Skeletal muscle satellite cell (primary cell): Measurements from ENCODE around the gene TIMM22.

ENCODE experiments used
- H3K27me3 ChIP-seq: 2 replicates; pipeline ENCODE4 v1.7.0; 2013; ENCODE audit warnings: low read length; ENCODE audit not compliant: control insufficient read depth, insufficient read depth
- H3K36me3 ChIP-seq: 2 replicates; pipeline ENCODE4 v1.7.0; 2013; ENCODE audit warnings: mild to moderate bottlenecking, control low read depth, low read length; ENCODE audit not compliant: insufficient read depth
- H3K4me1 ChIP-seq: 2 replicates; pipeline ENCODE4 v1.7.0; 2013; ENCODE audit warnings: low read length; ENCODE audit not compliant: control insufficient read depth, insufficient read depth
- H3K4me2 ChIP-seq: 2 replicates; pipeline ENCODE4 v1.7.0; 2013; ENCODE audit warnings: mild to moderate bottlenecking, low read length
- H3K4me3 ChIP-seq: 2 replicates; pipeline ENCODE4 v1.7.0; 2013; ENCODE audit warnings: low read length
- H3K9ac ChIP-seq: 2 replicates; pipeline ENCODE4 v1.7.0; 2013; ENCODE audit warnings: mild to moderate bottlenecking, low read depth, low read length, moderate library complexity
- H3K9me3 ChIP-seq: replicated peaks from 2 replicates; pipeline ENCODE4 v1.7.0; 2013; ENCODE audit warnings: mild to moderate bottlenecking, control low read depth, low read length

TIMM22 gene

GRCh38 chr17:1029196-1029921 is 32.4 kb downstream of the TIMM22 start:
- Histone ChIP-seq H3K9me3 (no peaks in the 10 kb centered on the region), H3K27me3 (no peaks in the 10 kb centered on the region), H3K9ac (peak overlapping the region; percentile 37), H3K36me3 (peaks cover 19% of the 10 kb centered on the region), H3K4me3 (no peak overlapping the region), H3K4me2 (peak overlapping the region; percentile 36), H3K4me1 (peaks cover 27% of the 10 kb centered on the region)

GRCh38 chr17:1029922-1030644 is 33.2 kb downstream of the TIMM22 start:
- Histone ChIP-seq H3K9ac (no peak overlapping the region), H3K4me1 (peaks cover 27% of the 10 kb centered on the region), H3K4me2 (peak overlapping the region; percentile 36), H3K9me3 (no peaks in the 10 kb centered on the region), H3K36me3 (peaks cover 19% of the 10 kb centered on the region), H3K4me3 (no peak overlapping the region), H3K27me3 (no peaks in the 10 kb centered on the region)

GRCh38 chr17:1030684-1031532 is 34.0 kb downstream of the TIMM22 start:
- peaks cover 27% of the 10 kb centered on the region for H3K4me1 ChIP-seq
- no peak overlapping the region for H3K4me3 ChIP-seq
- no peaks in the 10 kb centered on the region for H3K9me3 ChIP-seq
- no peak overlapping the region for H3K4me2 ChIP-seq
- H3K9ac ChIP-seq, result no peak overlapping the region
- no peaks in the 10 kb centered on the region for H3K27me3 ChIP-seq
- peaks cover 15% of the 10 kb centered on the region for H3K36me3 ChIP-seq

- H3K36me3 ChIP-seq, result peaks cover 11% of the 10 kb centered on the region
- no peak overlapping the region for H3K4me3 ChIP-seq
- peaks cover 27% of the 10 kb centered on the region for H3K4me1 ChIP-seq
- H3K27me3 ChIP-seq, result no peaks in the 10 kb centered on the region
- H3K9ac ChIP-seq, result no peak overlapping the region
- no peak overlapping the region for H3K4me2 ChIP-seq
- H3K9me3 ChIP-seq, result no peaks in the 10 kb centered on the region
These were observed 34.8 kb downstream of the TIMM22 start for GRCh38 chr17:1031711-1032110.

- H3K27me3 ChIP-seq, result no peaks in the 10 kb centered on the region
- peaks cover 11% of the 10 kb centered on the region for H3K36me3 ChIP-seq
- no peak overlapping the region for H3K4me3 ChIP-seq
- H3K9me3 ChIP-seq, result no peaks in the 10 kb centered on the region
- no peak overlapping the region for H3K9ac ChIP-seq
- H3K4me1 ChIP-seq, result peaks cover 27% of the 10 kb centered on the region
- H3K4me2 ChIP-seq, result no peak overlapping the region
These were observed 35.5 kb downstream of the TIMM22 start for GRCh38 chr17:1032391-1032790.

- H3K27me3 ChIP-seq, result no peaks in the 10 kb centered on the region
- H3K9me3 ChIP-seq, result no peaks in the 10 kb centered on the region
- peaks cover 11% of the 10 kb centered on the region for H3K36me3 ChIP-seq
- H3K4me2 ChIP-seq, result no peak overlapping the region
- peaks cover 26% of the 10 kb centered on the region for H3K4me1 ChIP-seq
- no peak overlapping the region for H3K4me3 ChIP-seq
- no peak overlapping the region for H3K9ac ChIP-seq
These were observed 36.6 kb downstream of the TIMM22 start for GRCh38 chr17:1033503-1033902.

- H3K4me3 ChIP-seq, result no peak overlapping the region
- H3K9ac ChIP-seq, result no peak overlapping the region
- no peaks in the 10 kb centered on the region for H3K27me3 ChIP-seq
- H3K36me3 ChIP-seq, result peaks cover 15% of the 10 kb centered on the region
- H3K4me1 ChIP-seq, result peaks cover 23% of the 10 kb centered on the region
- H3K9me3 ChIP-seq, result no peaks in the 10 kb centered on the region
- no peak overlapping the region for H3K4me2 ChIP-seq
These were observed 37.8 kb downstream of the TIMM22 start for GRCh38 chr17:1034652-1035210.

- no peaks in the 10 kb centered on the region for H3K27me3 ChIP-seq
- peaks cover 23% of the 10 kb centered on the region for H3K4me1 ChIP-seq
- H3K4me2 ChIP-seq, result no peak overlapping the region
- no peaks in the 10 kb centered on the region for H3K9me3 ChIP-seq
- H3K36me3 ChIP-seq, result peaks cover 15% of the 10 kb centered on the region
- H3K9ac ChIP-seq, result no peak overlapping the region
- no peak overlapping the region for H3K4me3 ChIP-seq
These were observed 38.7 kb downstream of the TIMM22 start for GRCh38 chr17:1035546-1036170.

GRCh38 chr17:1036171-1036844 is 39.4 kb downstream of the TIMM22 start:
- peaks cover 17% of the 10 kb centered on the region for H3K4me1 ChIP-seq
- H3K9me3 ChIP-seq, result no peaks in the 10 kb centered on the region
- peaks cover 15% of the 10 kb centered on the region for H3K36me3 ChIP-seq
- H3K4me2 ChIP-seq, result no peak overlapping the region
- no peaks in the 10 kb centered on the region for H3K27me3 ChIP-seq
- no peak overlapping the region for H3K9ac ChIP-seq
- no peak overlapping the region for H3K4me3 ChIP-seq

- Histone ChIP-seq H3K9me3 (no peaks in the 10 kb centered on the region), H3K4me3 (no peak overlapping the region), H3K4me2 (no peak overlapping the region), H3K9ac (no peak overlapping the region), H3K4me1 (peaks cover 17% of the 10 kb centered on the region), H3K36me3 (peaks cover 16% of the 10 kb centered on the region), H3K27me3 (no peaks in the 10 kb centered on the region)
These were observed 39.9 kb downstream of the TIMM22 start for GRCh38 chr17:1036845-1037237.
